GM23338 (cell line): ENCODE results near the gene MRAS. TPM values are rescaled to one million over a fixed set of nuclear protein-coding genes. Genes with fewer than 3 reads are reported as not detected.

Experiments used
- ATAC-seq: fragments of 200-7000 bp; cut with Tn5 transposase; 3 replicates; pipeline ENCODE4 v1.9.1; 2020
- DNase-seq: peaks from one replicate; pipeline ENCODE4 v3.0.0-alpha.2; 2015; ENCODE audit warnings: low spot score
- H2AFZ ChIP-seq: fragments of 200-600 bp; sonication (generic); 2 replicates; pipeline ENCODE4 v1.8.0; 2016; ENCODE audit warnings: antibody characterized with exemption, mild to moderate bottlenecking, moderate library complexity
- H3F3A ChIP-seq: fragments of 200-600 bp; sonication (generic); replicated peaks from 2 replicates; pipeline ENCODE4 v1.8.0; 2017; ENCODE audit warnings: antibody characterized with exemption, mixed run types, low read depth
- H3K27ac ChIP-seq: fragments of 200-600 bp; sonication (generic); 2 replicates; pipeline ENCODE4 v1.6.1; 2016; ENCODE audit warnings: low read depth
- H3K27me3 ChIP-seq: fragments of 200-600 bp; sonication (generic); 2 replicates; pipeline ENCODE4 v1.8.0; 2016; ENCODE audit warnings: mild to moderate bottlenecking, mixed run types, moderate library complexity; ENCODE audit not compliant: insufficient read depth
- H3K36me3 ChIP-seq: fragments of 200-600 bp; sonication (generic); 2 replicates; pipeline ENCODE4 v1.8.0; 2016; ENCODE audit warnings: mild to moderate bottlenecking; ENCODE audit not compliant: insufficient read depth
- H3K4me1 ChIP-seq: fragments of 200-600 bp; sonication (generic); 2 replicates; pipeline ENCODE4 v1.8.0; 2016; ENCODE audit warnings: mild to moderate bottlenecking, moderate library complexity; ENCODE audit not compliant: insufficient read depth
- H3K4me2 ChIP-seq: fragments of 200-600 bp; sonication (generic); 2 replicates; pipeline ENCODE4 v1.7.1; 2017; ENCODE audit warnings: mixed run types
- H3K4me3 ChIP-seq: fragments of 200-600 bp; sonication (generic); 2 replicates; pipeline ENCODE4 v1.6.1; 2016; ENCODE audit warnings: mixed run types
- H3K79me2 ChIP-seq: fragments of 200-600 bp; sonication (generic); replicated peaks from 2 replicates; pipeline ENCODE4 v1.8.0; 2017; ENCODE audit warnings: mild to moderate bottlenecking; ENCODE audit not compliant: insufficient read depth
- H3K9me2 ChIP-seq: fragments of 200-600 bp; sonication (generic); 2 replicates; pipeline ENCODE4 v1.8.0; 2017; ENCODE audit not compliant: insufficient read depth
- H4K20me1 ChIP-seq: fragments of 200-600 bp; sonication (generic); replicated peaks from 2 replicates; pipeline ENCODE4 v1.8.0; 2017; ENCODE audit warnings: mild to moderate bottlenecking; ENCODE audit not compliant: insufficient read depth
- H3K27ac Mint-ChIP-seq: 2 replicates; pipeline ENCODE4 v1.8.0; 2020; ENCODE audit warnings: inconsistent platforms, mild to moderate bottlenecking, moderate library complexity, mixed read lengths
- H3K27me3 Mint-ChIP-seq: 3 replicates; pipeline ENCODE4 v1.8.0; 2022; ENCODE audit warnings: low read depth, mild to moderate bottlenecking, moderate library complexity, mixed read lengths, inconsistent platforms; ENCODE audit not compliant: insufficient read depth, poor library complexity
- H3K36me3 Mint-ChIP-seq: 3 replicates; pipeline ENCODE4 v1.8.0; 2021; ENCODE audit warnings: low read depth, mild to moderate bottlenecking, inconsistent platforms, moderate library complexity, mixed read lengths
- H3K4me1 Mint-ChIP-seq: 3 replicates; pipeline ENCODE4 v1.8.0; 2020; ENCODE audit warnings: mild to moderate bottlenecking, inconsistent platforms, mixed read lengths
- H3K4me3 Mint-ChIP-seq: 3 replicates; pipeline ENCODE4 v1.8.0; 2021; ENCODE audit warnings: moderate library complexity, mild to moderate bottlenecking, inconsistent platforms, mixed read lengths
- H3K9me3 Mint-ChIP-seq: 3 replicates; pipeline ENCODE4 v1.8.0; 2020; ENCODE audit warnings: moderate library complexity, mild to moderate bottlenecking, inconsistent platforms, mixed read lengths
- CREB1 ChIP-seq: fragments of 250-450 bp; sonication (Bioruptor Pico); IDR thresholded peaks from 2 replicates; pipeline ENCODE4 v1.5.0; 2020; ENCODE audit warnings: low read depth, mild to moderate bottlenecking, moderate library complexity
- CTCF ChIP-seq, 2 experiments: fragments of 200-600 bp in 1 of 2; sonication (generic) in 1 of 2; conservative IDR thresholded peaks; 2 replicates each; pipeline versions ENCODE4 v1.5.1 to v1.6.1; 2016 to 2017; ENCODE audit warnings: antibody characterized with exemption in 2 of 2, low read depth in 2 of 2, mild to moderate bottlenecking in 2 of 2, moderate library complexity in 1 of 2
- JUNB ChIP-seq: IDR thresholded peaks from one replicate; pipeline ENCODE4 v1.6.1; 2016; ENCODE audit warnings: antibody characterized with exemption; ENCODE audit not compliant: unreplicated experiment
- NANOG ChIP-seq: IDR thresholded peaks from 2 replicates; pipeline ENCODE4 v1.6.1; 2016; ENCODE audit warnings: antibody characterized with exemption, borderline replicate concordance
- POLR2AphosphoS5 ChIP-seq: IDR thresholded peaks from 2 replicates; pipeline ENCODE4 v1.6.1; 2016; ENCODE audit warnings: antibody characterized with exemption, low read depth
- ZNF462 ChIP-seq: fragments of 250-450 bp; sonication (Bioruptor Pico); IDR thresholded peaks from 2 replicates; pipeline ENCODE4 v1.5.0; 2020; ENCODE audit warnings: mild to moderate bottlenecking, moderate library complexity
- polyA plus RNA-seq: library from polyadenylated mRNA; unstranded; fragments of >200 nt; fragmentation: Nextera tagmentation; extraction: Ambion mirVana; gene quantifications from 2 replicates; pipeline ENCODE4 v1.2.1, GENCODE V29; 2016
- total RNA-seq: library from RNA; depleted of rRNA; stranded (reverse); fragments of >200 nt; shearing (Covaris generic); gene quantifications from 2 replicates; pipeline ENCODE4 v1.2.3, GENCODE V29; 2014

Gene MRAS
- total and polyA plus RNA-seq, 2 experiments from 2014 or later: 9.1 to 10.2 TPM

- no peaks in the 10 kb centered on the region for H3K27me3 ChIP-seq
- TF ChIP-seq NANOG (no peak), POLR2AphosphoS5 (no peak), JUNB (no peak), CREB1 (CRISPR knock-in tag) (no peak), ZNF462 (CRISPR knock-in tag) (no peak), CTCF (conservative IDR thresholded peaks at IDR 0.05; ENCODE audit: low read depth in 2 of 2) (no peak)
- no peak overlapping the region for H3K4me2 ChIP-seq
- no peaks in the 10 kb centered on the region for H3K4me1 Mint-ChIP-seq
- H3K4me1 ChIP-seq: no peaks in the 10 kb centered on the region
- ATAC-seq (no peak), DNase-seq (no peak)
- no peaks in the 10 kb centered on the region for H4K20me1 ChIP-seq
- no peak overlapping the region for H3K4me3 Mint-ChIP-seq
- H3K4me3 ChIP-seq: no peak overlapping the region
- H3K9me3 Mint-ChIP-seq: peaks cover 31% of the 10 kb centered on the region
- H3K36me3 ChIP-seq: 0 out of 2 replicates have a peak, but pooled peaks cover 3% of the 10 kb centered on the region
- H3K36me3 Mint-ChIP-seq: peaks cover 20% of the 10 kb centered on the region
- H3K79me2 ChIP-seq: no peaks in the 10 kb centered on the region
- H3K9me2 ChIP-seq: peaks cover 16% of the 10 kb centered on the region; the same call in 1 of the 2 replicates
- peaks cover 5% of the 10 kb centered on the region for H3K27me3 Mint-ChIP-seq
- H3K27ac ChIP-seq: no peak overlapping the region
- no peaks in the 10 kb centered on the region for H3F3A ChIP-seq
- no peak overlapping the region for H3K27ac Mint-ChIP-seq
- no peak overlapping the region for H2AFZ ChIP-seq
Observed at GRCh38 chr3:138308783-138309182, 39.6 kb upstream of the MRAS start.
